Retina (tissue), 1 donor: ENCODE results near the gene BCR.

ENCODE experiments used
- DNase-seq: peaks from one replicate; pipeline ENCODE4 v3.0.0-alpha.2; 2016

Gene BCR

DNA sequence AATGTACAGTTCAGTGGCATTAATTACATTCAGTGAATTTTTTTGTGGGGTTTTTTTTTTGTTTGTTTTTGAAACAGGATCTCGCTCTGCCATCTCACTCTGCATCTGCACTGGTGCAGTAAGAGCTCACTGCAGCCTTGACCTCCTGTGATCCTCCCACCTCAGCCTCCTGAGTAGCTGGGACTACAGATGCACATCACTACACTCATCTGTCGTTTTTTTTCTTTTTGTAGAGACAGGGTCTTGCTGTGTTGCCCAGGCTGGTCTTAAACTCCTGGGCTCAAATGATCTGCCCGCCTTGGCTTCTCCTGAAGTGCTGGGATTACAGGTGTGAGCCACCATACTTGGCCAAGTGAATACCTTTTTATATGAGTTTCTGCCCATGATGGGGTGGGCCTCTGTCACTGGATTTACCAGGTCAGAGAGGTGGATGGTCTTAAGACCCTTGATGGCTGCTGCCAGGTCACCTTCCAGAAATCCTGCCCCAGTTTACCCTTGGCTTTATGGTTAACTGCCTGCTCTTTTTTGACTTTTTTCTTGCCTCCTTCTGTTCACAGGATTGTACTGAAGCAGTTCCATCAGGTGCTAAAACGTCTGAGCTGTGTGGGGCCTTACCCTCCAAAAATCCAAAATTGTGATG lies 22.6 kb downstream of the BCR start:
- no peak for DNase-seq

GRCh38 chr22:23203452-23204124 lies 23.3 kb downstream of the BCR start:
- DNase-seq: no peak

- DNase-seq: no peak
These were observed 23.8 kb downstream of the BCR start for GRCh38 chr22:23204125-23204488.

GRCh38 chr22:23204541-23205157 lies 24.3 kb downstream of the BCR start:
- DNase-seq: no peak

DNA sequence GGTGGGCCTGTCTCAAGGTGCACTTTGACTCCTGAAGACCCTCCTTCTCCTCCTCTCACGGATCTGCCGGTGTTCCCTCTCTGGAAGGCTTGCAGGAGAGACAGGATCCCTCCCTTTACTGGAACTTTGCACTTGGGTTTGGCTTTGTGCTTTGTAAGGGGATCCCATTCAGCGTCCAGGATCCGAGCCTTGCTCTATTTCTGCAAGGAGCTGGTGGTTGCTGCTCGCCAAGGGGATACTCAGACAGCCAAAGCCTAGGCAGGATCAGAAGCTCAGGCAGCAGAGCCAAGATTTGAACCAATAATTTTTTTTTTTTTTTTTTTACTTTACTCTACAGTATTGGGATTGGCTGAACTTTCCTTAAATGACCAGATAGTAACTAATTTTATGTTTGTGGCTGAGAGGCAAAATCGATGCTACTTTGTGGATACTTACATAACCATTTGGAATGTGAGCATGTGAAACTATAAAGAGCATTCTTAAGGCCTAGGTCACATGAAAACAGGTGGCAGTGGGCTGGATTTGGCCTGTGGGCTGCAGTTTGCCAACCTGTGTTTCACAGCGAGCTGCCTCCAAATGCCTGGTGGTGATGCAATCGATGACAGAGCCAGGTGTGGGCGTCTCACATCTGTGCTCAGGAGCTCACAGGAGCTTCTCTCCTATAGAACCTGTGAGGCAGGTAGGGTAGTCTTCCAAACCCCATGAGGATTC lies 25.2 kb downstream of the BCR start:
- DNase-seq: no peak

DNA sequence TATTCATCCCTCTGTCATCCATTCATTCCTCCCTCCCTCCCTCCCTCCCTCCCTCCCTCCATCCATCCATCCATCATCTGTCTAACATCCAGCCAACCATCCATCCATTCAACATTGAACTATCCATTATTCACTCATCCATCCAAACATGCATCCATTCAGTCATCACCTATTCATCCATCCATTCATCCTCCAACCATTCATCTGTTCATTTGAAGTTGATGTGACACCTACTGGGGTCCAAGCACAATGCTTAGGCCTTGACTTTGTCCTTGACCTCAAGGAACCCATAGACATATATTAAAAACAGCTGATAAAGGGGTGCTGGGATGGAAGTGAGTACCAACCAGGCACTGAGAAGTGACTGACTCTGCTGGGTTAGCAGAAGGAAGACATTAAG lies 26.6 kb downstream of the BCR start:
- no peak for DNase-seq

- no peak for DNase-seq
These were observed 27.6 kb downstream of the BCR start for GRCh38 chr22:23207729-23208393.

- no peak for DNase-seq
These were observed 30.3 kb downstream of the BCR start for GRCh38 chr22:23210428-23211170.

- no peak for DNase-seq
These were observed 31.3 kb downstream of the BCR start for GRCh38 chr22:23211622-23212021.

GRCh38 chr22:23212061-23213021 lies 32.0 kb downstream of the BCR start:
- no peak for DNase-seq

GRCh38 chr22:23213022-23213555 lies 32.8 kb downstream of the BCR start:
- no peak for DNase-seq

DNA sequence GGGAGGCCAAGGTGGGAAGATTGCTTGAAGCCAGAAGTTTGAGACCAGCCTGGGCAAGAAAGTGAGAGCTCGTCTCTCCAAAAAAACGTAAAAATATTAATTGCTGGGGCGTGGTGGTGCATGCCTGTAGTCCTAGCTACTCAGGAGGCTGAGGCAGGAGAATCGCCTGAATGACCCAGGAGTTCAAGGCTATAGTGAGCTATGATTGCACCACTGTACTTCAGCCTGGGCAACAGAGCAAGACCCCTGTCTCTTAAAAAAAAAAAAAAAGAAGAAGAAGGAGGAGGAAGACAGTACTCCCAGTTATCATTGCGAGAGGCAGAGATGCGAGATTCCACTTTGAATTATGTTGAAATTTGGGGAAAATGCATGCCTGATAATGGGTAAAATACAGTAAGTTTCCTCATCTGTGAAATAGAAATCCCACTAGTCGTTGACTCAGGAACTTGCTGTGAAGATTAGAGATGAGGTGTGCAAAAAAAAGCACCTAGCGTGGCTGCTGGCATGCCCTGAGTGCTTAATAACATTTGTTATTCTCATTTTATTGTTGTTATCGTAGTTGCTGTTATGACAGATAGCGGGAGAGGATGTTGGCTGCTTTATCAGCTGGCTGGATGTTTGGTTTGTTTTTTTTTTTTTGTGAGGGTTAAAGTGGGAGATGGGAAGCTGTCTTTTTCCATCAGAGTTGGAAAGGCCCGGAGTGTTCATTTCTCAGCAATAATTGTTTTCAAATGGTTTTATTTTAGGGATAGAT lies 33.4 kb downstream of the BCR start:
- DNase-seq: no peak

GRCh38 chr22:23214398-23214797 lies 34.1 kb downstream of the BCR start:
- no peak for DNase-seq

GRCh38 chr22:23215294-23216241 lies 35.3 kb downstream of the BCR start:
- DNase-seq: no peak

- no peak for DNase-seq
These were observed 36.3 kb downstream of the BCR start for GRCh38 chr22:23216461-23217170.

DNA sequence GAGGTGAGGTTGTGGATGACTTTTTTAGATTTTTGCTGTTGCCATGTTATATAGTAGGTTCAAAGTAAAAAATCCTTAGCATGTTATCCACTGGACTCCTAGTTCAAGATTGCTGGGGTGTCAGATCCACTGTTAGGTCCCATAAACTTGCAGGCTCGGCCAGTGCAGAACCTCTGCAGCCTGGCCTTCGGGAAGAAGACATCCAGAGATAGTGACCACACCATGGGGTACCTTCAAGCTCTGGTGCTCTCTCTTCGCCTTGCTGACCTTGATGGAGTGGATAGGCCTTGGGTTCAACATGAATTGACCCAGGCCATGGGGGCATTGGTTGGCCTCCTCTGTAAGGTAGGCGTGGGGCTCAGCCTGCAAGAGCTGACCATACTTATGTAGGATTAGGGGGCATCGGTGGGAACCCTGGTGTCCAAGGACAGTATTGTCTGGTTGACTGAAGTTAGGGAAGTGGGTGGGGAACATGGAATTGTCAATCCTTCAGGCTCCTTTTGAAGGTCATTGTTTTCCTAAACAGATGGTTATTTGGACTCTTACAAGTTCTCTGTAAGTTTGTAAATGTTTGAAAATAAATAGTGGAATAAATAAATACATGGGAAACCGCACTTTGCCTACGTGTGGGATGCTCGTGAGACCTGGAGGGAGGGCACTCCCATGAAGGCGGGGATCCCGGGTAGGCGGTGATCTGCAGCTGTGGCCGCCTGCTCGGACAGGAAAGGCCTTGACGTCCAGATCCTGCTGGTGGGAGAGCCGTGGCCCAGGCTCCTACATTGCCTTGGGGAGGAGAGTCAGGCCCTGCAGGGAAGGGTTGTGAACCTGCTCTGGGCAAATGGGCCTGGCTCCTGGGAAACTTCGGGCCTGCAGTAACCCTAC lies 37.1 kb downstream of the BCR start:
- no peak for DNase-seq
